KMS-11 (cell line): ENCODE data around the gene SLC9B1.
"Not testable (repeated sequence)": the region's sequence is repeated elsewhere in the genome, so short reads cannot be mapped to it uniquely, and the experiment has no call there.

ENCODE experiments used
- H2AFZ ChIP-seq: fragments of 200-600 bp; sonication (generic); 2 replicates; pipeline ENCODE4 v1.6.1; 2016; ENCODE audit warnings: antibody characterized with exemption, mixed run types, low read depth
- H3K27ac ChIP-seq: fragments of 200-600 bp; sonication (generic); 2 replicates; pipeline ENCODE4 v1.6.1; 2016; ENCODE audit warnings: mild to moderate bottlenecking, mixed run types
- H3K27me3 ChIP-seq: fragments of 200-600 bp; sonication (generic); 2 replicates; pipeline ENCODE4 v1.6.1; 2017; ENCODE audit warnings: mild to moderate bottlenecking, low read depth, mixed run types, moderate library complexity; ENCODE audit not compliant: insufficient read depth
- H3K36me3 ChIP-seq: fragments of 200-600 bp; sonication (generic); 2 replicates; pipeline ENCODE4 v1.6.1; 2017; ENCODE audit warnings: mild to moderate bottlenecking, mixed run types; ENCODE audit not compliant: insufficient read depth
- H3K4me1 ChIP-seq: fragments of 200-600 bp; sonication (generic); 2 replicates; pipeline ENCODE4 v1.6.1; 2016; ENCODE audit warnings: mild to moderate bottlenecking, low read depth, mixed run types; ENCODE audit not compliant: poor library complexity, severe bottlenecking
- H3K4me2 ChIP-seq: fragments of 200-600 bp; sonication (generic); 2 replicates; pipeline ENCODE4 v1.7.0; 2016; ENCODE audit warnings: mild to moderate bottlenecking, mixed run types
- H3K4me3 ChIP-seq: fragments of 200-600 bp; sonication (generic); IDR thresholded peaks from 2 replicates; pipeline ENCODE4 v1.6.1; 2017; ENCODE audit warnings: low read depth, low read length, mixed read lengths; ENCODE audit not compliant: insufficient read depth
- H3K79me2 ChIP-seq: fragments of 200-600 bp; sonication (generic); 2 replicates; pipeline ENCODE4 v1.6.1; 2016; ENCODE audit warnings: low read depth, mixed run types; ENCODE audit not compliant: insufficient read depth
- H3K9ac ChIP-seq: fragments of 200-600 bp; sonication (generic); 2 replicates; pipeline ENCODE4 v1.6.1; 2016; ENCODE audit warnings: mild to moderate bottlenecking, mixed run types
- H4K20me1 ChIP-seq: fragments of 200-600 bp; sonication (generic); 2 replicates; pipeline ENCODE4 v1.6.1; 2016; ENCODE audit warnings: mild to moderate bottlenecking, mixed run types; ENCODE audit not compliant: insufficient read depth
- CTCF ChIP-seq: fragments of 200-600 bp; sonication (generic); conservative IDR thresholded peaks from 2 replicates; pipeline ENCODE4 v1.6.1; 2017; ENCODE audit warnings: low read depth, mild to moderate bottlenecking, antibody characterized with exemption, low read length, moderate library complexity, mixed read lengths

Gene SLC9B1

DNA sequence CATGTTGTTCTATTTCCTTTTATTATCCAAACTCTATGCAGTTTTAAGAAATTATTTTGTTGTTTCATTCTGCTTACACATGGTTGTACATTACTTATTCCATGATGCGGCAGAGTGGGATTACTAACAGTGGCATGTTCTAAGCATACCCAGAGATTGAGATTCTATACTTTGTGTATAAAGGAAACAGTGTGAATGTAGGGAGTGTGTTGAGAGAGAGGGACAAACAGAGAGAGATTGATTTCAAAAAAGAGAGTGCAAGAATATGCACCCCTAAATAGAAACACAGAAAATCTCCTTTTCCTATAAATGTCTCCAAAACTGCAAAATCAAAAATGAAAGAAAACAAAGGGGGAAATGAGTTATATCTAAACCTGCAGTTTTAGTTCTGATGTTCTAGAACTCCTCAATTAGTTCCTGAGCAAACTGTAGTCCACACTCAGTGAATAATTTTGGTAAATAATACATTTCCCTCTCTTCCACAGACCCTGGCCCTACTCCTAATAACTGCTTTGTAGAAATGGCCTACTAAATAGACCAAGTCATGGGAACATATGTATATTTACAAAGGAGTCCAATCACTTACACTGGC lies 31.0 kb downstream of the SLC9B1 start:
- H2AFZ ChIP-seq: no peak overlapping the region
- no peak overlapping the region for H3K27ac ChIP-seq
- no peak overlapping the region for H3K4me2 ChIP-seq

DNA sequence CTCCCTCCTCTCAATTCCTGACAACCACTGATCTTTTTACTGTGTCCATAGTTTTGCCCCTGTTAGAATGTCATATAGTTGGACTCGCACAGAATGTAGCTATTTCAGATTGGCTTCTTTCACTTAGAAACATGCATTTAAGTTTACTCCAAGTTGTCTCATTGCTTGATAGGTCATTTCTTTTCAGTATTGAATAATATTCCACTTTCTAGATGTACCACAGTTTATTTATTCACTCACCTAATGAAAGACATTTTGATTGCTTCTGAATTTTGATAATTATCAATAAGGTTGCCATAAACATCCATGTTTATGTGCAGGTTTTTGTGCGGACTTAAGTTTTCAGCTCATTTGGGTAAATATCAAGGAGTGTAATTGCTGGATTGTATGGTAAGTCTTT lies 38.5 kb downstream of the SLC9B1 start:
- H3K36me3 ChIP-seq: no peaks in the 10 kb centered on the region
- no peak for TF ChIP-seq CTCF

More for the DNA sequence above, 31.0 kb downstream of the SLC9B1 start:
- H3K9ac ChIP-seq: no peak overlapping the region
- H3K36me3 ChIP-seq: no peaks in the 10 kb centered on the region
- no peaks in the 10 kb centered on the region for H3K79me2 ChIP-seq
- no peaks in the 10 kb centered on the region for H4K20me1 ChIP-seq
- H3K4me3 ChIP-seq: no peak overlapping the region
- H3K27me3 ChIP-seq: no peaks in the 10 kb centered on the region
- no peak for TF ChIP-seq CTCF
- H3K4me1 ChIP-seq: no peaks in the 10 kb centered on the region

DNA sequence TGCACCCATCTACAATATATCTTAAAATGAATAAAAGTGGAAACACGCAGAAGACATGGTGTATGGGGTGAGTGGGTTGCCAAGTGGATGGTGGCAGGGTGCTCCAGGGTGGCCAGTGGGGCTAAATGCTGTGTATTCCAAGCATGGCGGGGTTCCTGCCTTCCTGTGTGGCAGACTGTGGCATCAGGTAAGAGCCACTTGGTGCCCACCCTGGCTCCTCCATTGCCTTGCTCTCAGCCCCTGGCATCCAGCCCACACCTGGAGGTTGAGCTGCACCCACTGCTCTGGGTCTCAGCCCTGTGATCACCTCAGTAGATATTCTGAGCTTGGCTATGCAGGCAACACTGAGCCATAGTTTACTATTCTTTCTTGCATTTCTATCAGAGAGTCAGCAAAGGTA lies 57.7 kb downstream of the SLC9B1 start:
- H3K4me3 ChIP-seq, H3K36me3 ChIP-seq, H2AFZ ChIP-seq, H3K9ac ChIP-seq, H3K27me3 ChIP-seq, H3K79me2 ChIP-seq, H3K4me1 ChIP-seq, H3K27ac ChIP-seq, H4K20me1 ChIP-seq, H3K4me2 ChIP-seq: not testable (repeated sequence)

More for the DNA sequence above, 38.5 kb downstream of the SLC9B1 start:
- no peaks in the 10 kb centered on the region for H3K4me1 ChIP-seq
- H2AFZ ChIP-seq: no peak overlapping the region
- no peaks in the 10 kb centered on the region for H3K79me2 ChIP-seq
- H4K20me1 ChIP-seq: no peaks in the 10 kb centered on the region
- H3K27me3 ChIP-seq: no peaks in the 10 kb centered on the region
- H3K27ac ChIP-seq: no peak overlapping the region
- no peak overlapping the region for H3K4me3 ChIP-seq
- no peak overlapping the region for H3K9ac ChIP-seq
- no peak overlapping the region for H3K4me2 ChIP-seq

DNA sequence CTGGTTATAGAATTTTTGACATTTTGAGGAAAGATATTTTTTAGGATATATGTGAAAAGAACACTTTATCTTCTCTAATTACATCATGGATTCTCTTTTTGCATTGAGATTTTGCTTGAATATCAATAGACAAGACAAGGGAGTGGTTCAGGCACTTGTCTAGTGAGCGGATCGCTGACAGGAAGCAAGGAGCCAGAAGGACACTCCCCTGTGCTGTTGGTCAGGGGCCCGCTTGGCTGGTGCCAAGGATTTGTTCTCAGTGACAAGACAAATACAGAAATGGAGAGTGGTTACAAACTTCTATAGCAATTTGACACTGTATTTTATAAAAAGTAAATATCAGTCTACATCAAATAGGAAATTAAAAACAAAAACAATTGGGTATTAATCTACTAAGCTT lies 60.0 kb downstream of the SLC9B1 start:
- H2AFZ ChIP-seq: no peak overlapping the region
- no peaks in the 10 kb centered on the region for H3K79me2 ChIP-seq
- no peaks in the 10 kb centered on the region for H4K20me1 ChIP-seq
- no peaks in the 10 kb centered on the region for H3K27me3 ChIP-seq
- no peaks in the 10 kb centered on the region for H3K36me3 ChIP-seq
- no peak overlapping the region for H3K4me2 ChIP-seq
- no peak overlapping the region for H3K27ac ChIP-seq
- no peak overlapping the region for H3K9ac ChIP-seq
- H3K4me1 ChIP-seq: no peaks in the 10 kb centered on the region
- no peak overlapping the region for H3K4me3 ChIP-seq
- no peak for TF ChIP-seq CTCF

GRCh38 chr4:102945066-102945465 lies 74.4 kb downstream of the SLC9B1 start:
- no peaks in the 10 kb centered on the region for H3K4me1 ChIP-seq
- no peak overlapping the region for H3K4me3 ChIP-seq
- no peak overlapping the region for H2AFZ ChIP-seq
- no peak overlapping the region for H3K9ac ChIP-seq
- no peak overlapping the region for H3K4me2 ChIP-seq
- no peak overlapping the region for H3K27ac ChIP-seq
- H3K36me3 ChIP-seq: no peaks in the 10 kb centered on the region
- no peak for TF ChIP-seq CTCF
- no peaks in the 10 kb centered on the region for H3K79me2 ChIP-seq
- H4K20me1 ChIP-seq: no peaks in the 10 kb centered on the region
- H3K27me3 ChIP-seq: no peaks in the 10 kb centered on the region

- H4K20me1 ChIP-seq, H3K4me1 ChIP-seq, H3K4me2 ChIP-seq, H3K9ac ChIP-seq, H3K36me3 ChIP-seq, H3K4me3 ChIP-seq, H3K79me2 ChIP-seq, H3K27ac ChIP-seq, H2AFZ ChIP-seq, H3K27me3 ChIP-seq: not testable (repeated sequence)
Measured at GRCh38 chr4:102938063-102938462, 81.4 kb downstream of the SLC9B1 start.
